Heart right ventricle (tissue), 16 donors: Measurements from ENCODE around the gene RHEBL1. TPM values are rescaled to one million over a fixed set of nuclear protein-coding genes. Genes with fewer than 3 reads are reported as not detected.

Experiments used
- ATAC-seq, 8 donors: fragments of 200-7000 bp; cut with Tn5 transposase; one replicate each; pipeline ENCODE4 v1.9.1; 2020; ENCODE audit warnings: mild to moderate bottlenecking in 8 of 8, moderate library complexity in 8 of 8, moderate number of reproducible peaks in 1 of 8
- DNase-seq, 2 donors: peaks; one replicate each; pipeline ENCODE4 v3.0.0-alpha.2; 2020
- H3K27ac ChIP-seq, 10 donors: fragments of 200-600 bp; sonication (generic) in 2 of 10; one replicate each; pipeline versions ENCODE4 v1.5.0 to v1.8.0; 2020 to 2022; ENCODE audit warnings: mild to moderate bottlenecking in 3 of 10
- H3K27me3 ChIP-seq, 7 donors: fragments of 200-600 bp; one replicate each; pipeline ENCODE4 v1.8.0; 2021 to 2022; ENCODE audit warnings: mild to moderate bottlenecking in 2 of 7
- H3K36me3 ChIP-seq, 9 donors: fragments of 200-600 bp; sonication (generic) in 1 of 9; one replicate each; pipeline versions ENCODE4 v1.5.0 to v1.8.0; 2020 to 2022; ENCODE audit warnings: mild to moderate bottlenecking in 2 of 9
- H3K4me1 ChIP-seq, 9 donors: fragments of 200-600 bp; sonication (generic) in 1 of 9; one replicate each; pipeline versions ENCODE4 v1.5.0 to v1.8.0; 2020 to 2022; ENCODE audit warnings: mild to moderate bottlenecking in 4 of 9
- H3K4me3 ChIP-seq, 10 donors: fragments of 200-600 bp; sonication (generic) in 2 of 10; one replicate each; pipeline versions ENCODE4 v1.5.0 to v1.8.0; 2020 to 2022; ENCODE audit warnings: mild to moderate bottlenecking in 7 of 10, moderate library complexity in 2 of 10
- H3K9me3 ChIP-seq, 11 donors: fragments of 200-600 bp in 10 of 11; sonication (generic) in 2 of 11; one replicate each; pipeline versions ENCODE4 v1.5.0 to v1.8.0; 2013 to 2022; ENCODE audit warnings: mild to moderate bottlenecking in 2 of 11, control low read depth in 1 of 11, moderate library complexity in 1 of 11
- CTCF ChIP-seq, 9 donors: fragments of 200-600 bp; sonication (generic) in 2 of 9; IDR thresholded peaks; one replicate each; pipeline versions ENCODE4 v1.5.0 to v1.8.0; 2021 to 2022; ENCODE audit warnings: antibody characterized with exemption in 9 of 9, mild to moderate bottlenecking in 5 of 9, moderate library complexity in 1 of 9
- WGBS, 2 donors: extraction: QIAGEN DNeasy Blood & Tissue Kit; methylation state at CpG; one replicate each; pipeline ENCODE4 v1.1.7; 2013; ENCODE audit warnings: inconsistent platforms in 1 of 2; 5-methylcytosine and 5-hydroxymethylcytosine counted together
- intact Hi-C, 10 donors: fragments of 100-400 bp; cut with DNase I; formaldehyde crosslinking; loops; one replicate each; pipeline versions ENCODE4 v1.11.1 to v1.14.2; 2022
- polyA plus RNA-seq, 2 donors: library from polyadenylated mRNA; stranded (reverse); fragments of 200-250 nt; gene quantifications; one replicate each; pipeline ENCODE4 v1.2.3, GENCODE V29; 2013
- total RNA-seq, 10 donors: library from RNA; stranded (reverse); fragmentation: NEBNext Ultra II Directional in 3 of 10; extraction: Animal tissue kit (Norgen Biotek cat#: 25700) in 3 of 10; gene quantifications; one replicate each; pipeline versions ENCODE4 v1.2.1 to v1.2.4, GENCODE V29; 2021 to 2023
- donor health status: Arrhythmogenic right ventricular cardiomyopathy.
- donor health status: ischemic (EF 13 %, LVEDD 7.1; RV severe dilation, severe dysfunction).
- donor health status: healthy with polysubstance abuse.
- donor health status: DM: no; HTN: yes; CAD: no.
- donor health status: DM: no; HTN: no; CAD: no.
- donor health status: ischemic (EF 25% LVEDD 6.9; RV normal size, moderate dysfunction).
- donor health status: ischemic (EF 25% LVEDD 5.7; RV mildly dilated, moderate dysfunction).
- donor health status: healthy.
- donor health status: DM: yes; HTN: yes; CAD: no.
- donor health status: Ischemic cardiomyopathy.
- donor health status: ischemic (EF 35%, LVEDD 5.7; RV mildly dilated, moderate dysfunction).
- donor health status: nonischemic (EF 11% LVEDD 7.7; RV severe dilation, severe dysfunction).
- donor health status: DM: yes; HTN: yes; CAD: no.
- donor health status: PGD.
- donor health status: ischemic (EF 29% LVEDD 5.4; RV normal size, mild dysfunction).
- donor health status: nonischemic (EF 23%, LVEDD 6.1; RV moderate dilation, normal function).

Gene RHEBL1
- total and polyA plus RNA-seq, 12 donors: 0.23 to 1.9 (median 0.45) TPM; not detected in 2

GRCh38 chr12:49055092-49055491 is 14.7 kb downstream of the RHEBL1 start:
- Histone ChIP-seq H3K36me3 (peaks cover 0 to 56% (median 49%) of the 10 kb centered on the region in 9 donors), H3K27me3 (no peaks in the 10 kb centered on the region), H3K4me3 (no peak overlapping the region), H3K4me1 (peaks cover 24 to 55% (median 45%) of the 10 kb centered on the region in 9 donors), H3K27ac (no peak overlapping the region), H3K9me3 (no peaks in the 10 kb centered on the region)
- intact Hi-C loops: loop anchor here in 2 of 10 donors (5.0 kb wide), 1 partner anchor 33 kb away; no protein-coding TSS in a partner anchor
- 70 to 77% methylated on average over 4 of the region's 4 CpGs for WGBS, 2 donors
- no peak for ATAC-seq
- no peak for TF ChIP-seq CTCF (IDR thresholded peaks at IDR 0.05)
- DNase-seq: no peak

- WGBS, 2 donors: 92 to 93% methylated on average over 10 of the region's 10 CpGs
- peaks cover 24 to 55% (median 45%) of the 10 kb centered on the region in 9 donors for H3K4me1 ChIP-seq
These were observed 15.3 kb downstream of the RHEBL1 start for GRCh38 chr12:49054524-49054923.

GRCh38 chr12:49054096-49054495 is 15.7 kb downstream of the RHEBL1 start:
- peaks cover 4 to 65% (median 59%) of the 10 kb centered on the region in 9 donors for H3K36me3 ChIP-seq
- no peaks in the 10 kb centered on the region for H3K9me3 ChIP-seq
- no peak for DNase-seq
- H3K27ac ChIP-seq: no peak overlapping the region
- no peak for TF ChIP-seq CTCF (IDR thresholded peaks at IDR 0.05)
- intact Hi-C loops: no loop called here
- ATAC-seq: no peak
- WGBS, 2 donors: 93 to 95% methylated on average over 5 of the region's 5 CpGs
- H3K4me1 ChIP-seq: peaks cover 24 to 51% (median 42%) of the 10 kb centered on the region in 9 donors
- no peak overlapping the region for H3K4me3 ChIP-seq
- no peaks in the 10 kb centered on the region for H3K27me3 ChIP-seq

More at GRCh38 chr12:49054524-49054923, 15.3 kb downstream of the RHEBL1 start:
- DNase-seq (no peak), ATAC-seq (no peak)
- Histone ChIP-seq H3K4me3 (no peak overlapping the region), H3K9me3 (no peaks in the 10 kb centered on the region), H3K27me3 (no peaks in the 10 kb centered on the region), H3K36me3 (peaks cover 4 to 61% (median 55%) of the 10 kb centered on the region in 9 donors), H3K27ac (no peak overlapping the region)
- intact Hi-C loops: no loop called here
- no peak for TF ChIP-seq CTCF (IDR thresholded peaks at IDR 0.05)

- H3K4me1 ChIP-seq: peaks cover 22 to 37% (median 30%) of the 10 kb centered on the region in 9 donors
- no peak overlapping the region for H3K27ac ChIP-seq
- no peak for DNase-seq
- no peak for ATAC-seq
- intact Hi-C loops: no loop called here
- no peaks in the 10 kb centered on the region for H3K9me3 ChIP-seq
- TF ChIP-seq CTCF (IDR thresholded peaks at IDR 0.05): no peak
- no peaks in the 10 kb centered on the region for H3K27me3 ChIP-seq
- H3K4me3 ChIP-seq: no peak overlapping the region
- peaks cover 9 to 80% (median 69%) of the 10 kb centered on the region in 9 donors for H3K36me3 ChIP-seq
- 85 to 86% methylated on average over 16 of the region's 16 CpGs for WGBS, 2 donors
These were observed 17.1 kb downstream of the RHEBL1 start for GRCh38 chr12:49052451-49053208.
